ENCODE data around the gene LRRC66.

- TF ChIP-seq CTCF (IDR thresholded peaks at IDR 0.05; ENCODE audit: low read depth, low read length, poor library complexity, severe bottlenecking) (no peak), EZH2phosphoT487 (IDR thresholded peaks at IDR 0.05; ENCODE audit: borderline replicate concordance, low read length) (no peak)
These were observed 38.1 kb upstream of the LRRC66 start for GRCh38 chr4:52058275-52058674.

Data from DOHH2 (cell line).